Measurements from ENCODE around the gene CGRRF1.

CGRRF1 gene

GRCh38 chr14:54480830-54481562 lies 28.7 kb upstream of the CGRRF1 start:
- Histone ChIP-seq H3K27me3 (ENCODE audit: insufficient read depth, low read length) (no peaks in the 10 kb centered on the region), H3K9ac (ENCODE audit: low read depth, low read length) (no peak overlapping the region), H3K36me3 (ENCODE audit: insufficient read depth, low read depth, low read length) (peaks cover 73% of the 10 kb centered on the region), H3K4me3 (ENCODE audit: low read length) (no peak overlapping the region), H3K9me3 (ENCODE audit: insufficient read depth, low read depth, low read length) (no peaks in the 10 kb centered on the region), H3K4me1 (ENCODE audit: insufficient read depth, low read length) (no peaks in the 10 kb centered on the region), H3K27ac (ENCODE audit: low read length) (no peak overlapping the region)

GRCh38 chr14:54481695-54482094 lies 28.0 kb upstream of the CGRRF1 start:
- no peaks in the 10 kb centered on the region for H3K27me3 ChIP-seq (ENCODE audit: insufficient read depth, low read length)
- peaks cover 2% of the 10 kb centered on the region; the same call in 1 of the 2 replicates for H3K4me1 ChIP-seq (ENCODE audit: insufficient read depth, low read length)
- H3K9ac ChIP-seq (ENCODE audit: low read depth, low read length), result no peak overlapping the region
- H3K36me3 ChIP-seq (ENCODE audit: insufficient read depth, low read depth, low read length), result peaks cover 68% of the 10 kb centered on the region
- no peak overlapping the region for H3K27ac ChIP-seq (ENCODE audit: low read length)
- no peak overlapping the region for H3K4me3 ChIP-seq (ENCODE audit: low read length)
- H3K9me3 ChIP-seq (ENCODE audit: insufficient read depth, low read depth, low read length), result no peaks in the 10 kb centered on the region

- H3K9me3 ChIP-seq (ENCODE audit: insufficient read depth, low read depth, low read length), result no peaks in the 10 kb centered on the region
- no peaks in the 10 kb centered on the region for H3K27me3 ChIP-seq (ENCODE audit: insufficient read depth, low read length)
- no peak overlapping the region for H3K27ac ChIP-seq (ENCODE audit: low read length)
- H3K4me3 ChIP-seq (ENCODE audit: low read length), result no peak overlapping the region
- peaks cover 3% of the 10 kb centered on the region for H3K4me1 ChIP-seq (ENCODE audit: insufficient read depth, low read length)
- H3K36me3 ChIP-seq (ENCODE audit: insufficient read depth, low read depth, low read length), result peaks cover 54% of the 10 kb centered on the region
- no peak overlapping the region for H3K9ac ChIP-seq (ENCODE audit: low read depth, low read length)
Measured at GRCh38 chr14:54483073-54483745, 26.5 kb upstream of the CGRRF1 start.

- no peak overlapping the region for H3K27ac ChIP-seq (ENCODE audit: low read length)
- H3K27me3 ChIP-seq (ENCODE audit: insufficient read depth, low read length), result no peaks in the 10 kb centered on the region
- H3K4me1 ChIP-seq (ENCODE audit: insufficient read depth, low read length), result peaks cover 3% of the 10 kb centered on the region
- no peak overlapping the region for H3K4me3 ChIP-seq (ENCODE audit: low read length)
- H3K36me3 ChIP-seq (ENCODE audit: insufficient read depth, low read depth, low read length), result peaks cover 48% of the 10 kb centered on the region
- H3K9ac ChIP-seq (ENCODE audit: low read depth, low read length), result no peak overlapping the region
- no peaks in the 10 kb centered on the region for H3K9me3 ChIP-seq (ENCODE audit: insufficient read depth, low read depth, low read length)
Measured at GRCh38 chr14:54483846-54484245, 25.9 kb upstream of the CGRRF1 start.

- Histone ChIP-seq H3K27ac (ENCODE audit: low read length) (no peak overlapping the region), H3K4me3 (ENCODE audit: low read length) (no peak overlapping the region), H3K36me3 (ENCODE audit: insufficient read depth, low read depth, low read length) (peaks cover 22% of the 10 kb centered on the region), H3K27me3 (ENCODE audit: insufficient read depth, low read length) (no peaks in the 10 kb centered on the region), H3K4me1 (ENCODE audit: insufficient read depth, low read length) (peaks cover 8% of the 10 kb centered on the region), H3K9me3 (ENCODE audit: insufficient read depth, low read depth, low read length) (no peaks in the 10 kb centered on the region), H3K9ac (ENCODE audit: low read depth, low read length) (no peak overlapping the region)
Measured at GRCh38 chr14:54486685-54487084, 23.0 kb upstream of the CGRRF1 start.

GRCh38 chr14:54487771-54488170 lies 21.9 kb upstream of the CGRRF1 start:
- Histone ChIP-seq H3K27ac (ENCODE audit: low read length) (peak overlapping the region; percentile 73), H3K9me3 (ENCODE audit: insufficient read depth, low read depth, low read length) (no peaks in the 10 kb centered on the region), H3K4me1 (ENCODE audit: insufficient read depth, low read length) (peaks cover 8% of the 10 kb centered on the region), H3K27me3 (ENCODE audit: insufficient read depth, low read length) (no peaks in the 10 kb centered on the region), H3K4me3 (ENCODE audit: low read length) (peak overlapping the region; percentile 85), H3K9ac (ENCODE audit: low read depth, low read length) (peak overlapping the region; percentile 95), H3K36me3 (ENCODE audit: insufficient read depth, low read depth, low read length) (peaks cover 11% of the 10 kb centered on the region)

GRCh38 chr14:54488318-54488645 lies 21.4 kb upstream of the CGRRF1 start:
- no peaks in the 10 kb centered on the region for H3K27me3 ChIP-seq (ENCODE audit: insufficient read depth, low read length)
- H3K27ac ChIP-seq (ENCODE audit: low read length), result peak overlapping the region; percentile 73
- H3K9me3 ChIP-seq (ENCODE audit: insufficient read depth, low read depth, low read length), result no peaks in the 10 kb centered on the region
- H3K4me1 ChIP-seq (ENCODE audit: insufficient read depth, low read length), result peaks cover 8% of the 10 kb centered on the region
- peak overlapping the region; percentile 85 for H3K4me3 ChIP-seq (ENCODE audit: low read length)
- peak overlapping the region; percentile 95 for H3K9ac ChIP-seq (ENCODE audit: low read depth, low read length)
- peaks cover 6% of the 10 kb centered on the region for H3K36me3 ChIP-seq (ENCODE audit: insufficient read depth, low read depth, low read length)

GRCh38 chr14:54488646-54489317 lies 20.9 kb upstream of the CGRRF1 start, which contains the start of gene GMFB:
GMFB (minus strand) TSS chr14:54488980; CDS start chr14:54488927, 53 bp downstream.
- Histone ChIP-seq H3K4me1 (ENCODE audit: insufficient read depth, low read length) (peaks cover 8% of the 10 kb centered on the region), H3K36me3 (ENCODE audit: insufficient read depth, low read depth, low read length) (peaks cover under 1% of the 10 kb centered on the region; the same call in 1 of the 2 replicates), H3K27me3 (ENCODE audit: insufficient read depth, low read length) (no peaks in the 10 kb centered on the region), H3K27ac (ENCODE audit: low read length) (peak within 1 kb of the TSS; percentile 94), H3K9ac (ENCODE audit: low read depth, low read length) (peak within 1 kb of the TSS; percentile 95), H3K4me3 (ENCODE audit: low read length) (peak within 1 kb of the TSS; percentile 85), H3K9me3 (ENCODE audit: insufficient read depth, low read depth, low read length) (no peaks in the 10 kb centered on the region)

GRCh38 chr14:54489318-54489683 lies 20.4 kb upstream of the CGRRF1 start:
- Histone ChIP-seq H3K36me3 (ENCODE audit: insufficient read depth, low read depth, low read length) (no peaks in the 10 kb centered on the region), H3K27me3 (ENCODE audit: insufficient read depth, low read length) (no peaks in the 10 kb centered on the region), H3K9me3 (ENCODE audit: insufficient read depth, low read depth, low read length) (no peaks in the 10 kb centered on the region), H3K9ac (ENCODE audit: low read depth, low read length) (peak overlapping the region; percentile 95; the same call in 1 of the 2 replicates), H3K4me3 (ENCODE audit: low read length) (peak overlapping the region; percentile 85), H3K4me1 (ENCODE audit: insufficient read depth, low read length) (peaks cover 8% of the 10 kb centered on the region), H3K27ac (ENCODE audit: low read length) (peak overlapping the region; percentile 94)

- H3K27me3 ChIP-seq (ENCODE audit: insufficient read depth, low read length), result no peaks in the 10 kb centered on the region
- peak overlapping the region; percentile 85; the same call in 1 of the 2 replicates for H3K4me3 ChIP-seq (ENCODE audit: low read length)
- H3K9me3 ChIP-seq (ENCODE audit: insufficient read depth, low read depth, low read length), result no peaks in the 10 kb centered on the region
- no peak overlapping the region for H3K27ac ChIP-seq (ENCODE audit: low read length)
- H3K9ac ChIP-seq (ENCODE audit: low read depth, low read length), result peak overlapping the region; percentile 95; the same call in 1 of the 2 replicates
- peaks cover 8% of the 10 kb centered on the region for H3K4me1 ChIP-seq (ENCODE audit: insufficient read depth, low read length)
- no peaks in the 10 kb centered on the region for H3K36me3 ChIP-seq (ENCODE audit: insufficient read depth, low read depth, low read length)
Measured at GRCh38 chr14:54489731-54490444, 19.8 kb upstream of the CGRRF1 start.

- no peak overlapping the region for H3K27ac ChIP-seq (ENCODE audit: low read length)
- H3K4me3 ChIP-seq (ENCODE audit: low read length), result no peak overlapping the region
- no peaks in the 10 kb centered on the region for H3K9me3 ChIP-seq (ENCODE audit: insufficient read depth, low read depth, low read length)
Measured at GRCh38 chr14:54490445-54491175, 19.1 kb upstream of the CGRRF1 start.

More at GRCh38 chr14:54490445-54491175, 19.1 kb upstream of the CGRRF1 start:
- Histone ChIP-seq H3K36me3 (ENCODE audit: insufficient read depth, low read depth, low read length) (no peaks in the 10 kb centered on the region), H3K9ac (ENCODE audit: low read depth, low read length) (no peak overlapping the region), H3K27me3 (ENCODE audit: insufficient read depth, low read length) (no peaks in the 10 kb centered on the region), H3K4me1 (ENCODE audit: insufficient read depth, low read length) (peaks cover 8% of the 10 kb centered on the region)
